ENCODE data around the gene SPATA16.
"Not testable (repeated sequence)": the region's sequence is repeated elsewhere in the genome, so short reads cannot be mapped to it uniquely, and the experiment has no call there.

Gene SPATA16

DNA sequence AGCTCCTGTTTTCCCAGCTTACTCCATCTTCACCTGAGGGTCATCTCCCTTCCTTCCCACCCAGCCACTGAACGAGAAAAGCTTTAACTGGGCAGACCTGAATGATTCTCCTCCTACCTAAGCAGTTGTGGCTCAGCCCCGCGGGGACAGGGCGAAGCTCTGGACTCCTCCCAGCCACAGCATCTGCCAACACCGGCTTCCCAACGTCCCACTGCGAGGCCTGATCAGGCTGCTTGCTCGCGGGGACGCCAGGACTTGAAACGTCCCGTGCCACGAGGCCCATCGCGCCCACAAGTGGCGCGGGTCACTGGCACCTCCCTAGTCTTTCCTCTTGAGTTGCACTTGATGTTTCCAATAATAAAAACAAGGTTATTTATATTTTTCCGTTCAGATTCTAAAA is at the start of gene SPATA16:
TSS of gene SPATA16 (minus strand) at position 250 of the 400 bp plus-strand sequence. CDS start 23,504 bp downstream, outside the sequence.
- no peak for DNase-seq

- DNase-seq = not testable (repeated sequence)
Observed at GRCh38 chr3:173183022-173183421, 42.0 kb upstream of the SPATA16 start.

GRCh38 chr3:173173652-173174051 is 32.6 kb upstream of the SPATA16 start:
- DNase-seq = no peak

- not testable (repeated sequence) for DNase-seq
Observed at GRCh38 chr3:173159139-173159538, 18.1 kb upstream of the SPATA16 start.

DNA sequence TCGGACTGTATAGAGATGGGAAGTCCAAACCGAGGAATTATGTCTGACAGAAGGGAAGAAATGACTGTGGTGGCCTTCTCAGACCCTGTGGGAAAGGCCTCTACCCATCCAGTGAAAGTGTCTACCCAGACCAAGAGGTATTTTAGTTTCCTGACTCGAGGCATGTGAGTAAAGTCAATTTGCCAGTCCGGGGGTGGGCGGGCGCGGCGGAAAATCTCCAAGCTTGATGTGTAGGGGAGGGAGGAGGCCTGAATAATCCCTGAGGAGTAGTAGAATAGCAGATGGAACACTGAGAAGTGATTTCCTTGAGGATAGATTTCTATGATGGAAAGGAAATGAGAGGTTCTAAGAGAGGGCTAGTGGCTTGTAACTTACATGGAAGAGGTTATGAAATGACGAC is 15.5 kb upstream of the SPATA16 start:
- DNase-seq = not testable (repeated sequence)

GRCh38 chr3:173153631-173154030 is 12.6 kb upstream of the SPATA16 start:
- DNase-seq = no peak

GRCh38 chr3:173139420-173139819 is 1.6 kb downstream of the SPATA16 start:
- no peak for DNase-seq

- no peak for DNase-seq
Observed at GRCh38 chr3:173138026-173138425, 3.0 kb downstream of the SPATA16 start.

DNA sequence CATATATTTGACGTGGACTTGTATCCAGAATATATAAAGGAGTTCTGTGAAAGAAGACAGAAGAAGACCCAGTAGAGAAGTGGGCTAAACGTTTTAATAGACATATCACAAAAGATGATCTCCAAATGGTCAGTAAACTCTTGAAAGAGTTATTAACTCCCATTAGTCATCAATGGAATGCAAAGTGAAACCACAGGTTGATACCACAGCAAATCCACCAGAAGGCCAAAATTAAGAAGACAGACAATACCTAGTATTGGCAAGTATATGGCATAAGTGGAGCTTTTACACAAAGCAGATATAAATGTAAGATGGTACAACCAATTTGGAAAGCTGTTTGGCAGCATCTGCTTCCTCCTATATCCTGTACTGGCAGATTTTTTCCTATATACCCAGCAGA is 6.0 kb downstream of the SPATA16 start:
- no peak for DNase-seq

- DNase-seq = no peak
Observed at GRCh38 chr3:173128633-173129032, 12.4 kb downstream of the SPATA16 start.

DNA sequence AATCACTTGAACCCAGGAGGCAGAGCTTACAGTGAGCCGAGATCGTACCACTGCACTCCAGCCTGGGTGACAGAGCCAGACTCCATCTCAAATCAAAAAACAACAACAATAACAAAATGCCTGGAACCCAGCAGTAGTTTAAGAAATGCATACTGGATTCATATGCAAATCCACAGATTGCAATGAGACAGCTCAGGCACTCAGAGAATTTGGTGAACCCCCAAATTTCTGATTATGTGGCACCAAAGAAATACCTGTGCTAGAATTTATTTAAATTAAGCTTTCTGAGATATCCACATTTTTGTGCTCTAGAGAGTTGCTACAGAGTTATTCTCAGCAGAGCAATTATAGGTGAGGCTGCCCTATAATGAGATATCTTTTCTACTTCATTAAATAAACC is 29.7 kb downstream of the SPATA16 start:
- no peak for DNase-seq

DNA sequence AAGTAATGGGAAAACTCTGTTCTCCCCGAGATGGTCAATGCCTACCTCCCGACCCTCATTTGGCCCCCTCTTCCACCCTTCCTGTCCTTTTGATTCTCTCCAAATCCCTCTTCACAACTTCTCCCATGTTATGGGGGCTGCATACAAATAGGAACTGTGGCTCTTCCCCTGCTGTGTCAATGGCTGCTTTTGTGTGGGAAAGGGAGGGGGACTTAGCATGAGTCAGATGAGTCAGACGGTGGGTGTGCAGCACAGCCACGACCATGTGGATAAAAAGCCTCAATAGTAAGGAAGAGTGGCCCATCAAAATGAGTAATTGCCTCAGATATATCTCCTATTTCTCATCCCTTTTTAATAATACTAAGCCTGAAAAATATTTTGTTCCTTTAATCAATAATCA is 31.9 kb downstream of the SPATA16 start:
- DNase-seq = peak; percentile 25

GRCh38 chr3:173103469-173103868 is 37.6 kb downstream of the SPATA16 start:
- no peak for DNase-seq

DNA sequence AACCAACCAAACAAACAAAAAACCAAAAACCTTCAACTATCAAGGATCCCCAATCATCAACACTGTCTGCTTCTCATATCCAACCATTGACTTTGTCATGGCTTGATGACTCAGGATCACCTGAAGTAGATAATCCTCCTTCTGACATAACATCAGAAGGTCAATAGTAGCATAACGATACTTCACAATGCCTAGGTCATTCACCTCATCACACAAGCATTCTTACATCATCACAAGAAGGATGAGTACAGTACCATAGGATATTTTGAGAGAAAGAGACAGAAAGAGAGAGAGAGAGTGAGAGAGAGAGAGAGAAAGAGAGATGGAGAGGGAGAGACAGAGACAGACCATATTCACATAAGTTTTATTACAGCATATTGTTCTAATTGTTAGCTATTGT is 42.1 kb downstream of the SPATA16 start:
- no peak for DNase-seq

DNA sequence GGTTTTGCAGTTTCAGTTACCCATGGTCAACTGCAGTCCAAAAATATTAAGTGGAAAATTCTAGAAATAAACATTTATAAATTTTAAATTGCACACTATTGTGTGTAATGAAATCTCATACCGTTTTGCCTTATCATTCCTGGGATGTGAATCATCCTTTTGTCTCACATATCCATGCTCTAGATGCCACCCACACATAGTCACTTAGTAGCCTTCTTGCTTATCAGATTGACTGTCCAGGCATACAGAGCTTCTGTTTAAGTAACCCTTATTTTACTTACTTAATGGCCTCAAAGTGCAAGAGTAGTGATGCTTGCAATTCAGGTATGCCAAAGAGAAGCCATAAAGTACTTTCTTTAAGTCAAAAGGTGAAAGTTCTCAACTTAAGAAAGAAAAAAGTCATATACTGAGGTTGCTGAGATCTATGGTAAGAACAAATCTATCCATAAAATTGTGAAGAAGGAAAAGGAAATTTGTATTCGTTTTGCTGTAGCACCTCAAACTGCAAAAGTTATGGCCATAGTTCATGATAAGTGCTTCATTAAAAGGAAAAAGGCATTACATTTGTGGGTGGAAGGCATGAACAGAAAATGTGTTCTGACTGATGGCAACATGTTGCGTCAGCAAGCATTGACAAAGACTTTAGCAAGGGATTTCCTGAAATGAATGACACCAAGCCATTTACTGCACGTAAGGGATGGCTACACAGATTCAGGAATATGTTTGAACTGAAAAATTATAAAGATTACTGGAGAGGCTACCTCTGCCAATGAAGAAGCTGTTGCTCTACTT is 43.8 kb downstream of the SPATA16 start:
- no peak for DNase-seq

DNA sequence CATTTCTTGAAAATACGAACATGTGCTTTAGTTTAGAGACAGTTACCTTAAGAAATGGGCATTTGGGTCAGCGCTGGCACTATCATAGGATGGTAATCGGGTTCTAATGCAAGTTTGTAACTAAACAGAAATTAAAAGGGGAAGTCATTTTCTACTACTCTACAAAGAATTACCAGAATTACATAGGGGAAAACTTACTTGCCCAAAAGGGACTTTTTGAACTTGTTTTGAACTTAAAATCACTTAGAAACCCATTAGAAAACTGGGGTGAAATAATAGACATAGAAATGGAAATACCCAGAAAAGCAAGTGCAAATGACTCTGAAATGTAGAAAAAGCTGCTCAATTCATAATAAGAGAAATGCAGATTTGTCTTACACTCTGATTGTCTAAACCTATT is 44.9 kb downstream of the SPATA16 start:
- no peak for DNase-seq

DNA sequence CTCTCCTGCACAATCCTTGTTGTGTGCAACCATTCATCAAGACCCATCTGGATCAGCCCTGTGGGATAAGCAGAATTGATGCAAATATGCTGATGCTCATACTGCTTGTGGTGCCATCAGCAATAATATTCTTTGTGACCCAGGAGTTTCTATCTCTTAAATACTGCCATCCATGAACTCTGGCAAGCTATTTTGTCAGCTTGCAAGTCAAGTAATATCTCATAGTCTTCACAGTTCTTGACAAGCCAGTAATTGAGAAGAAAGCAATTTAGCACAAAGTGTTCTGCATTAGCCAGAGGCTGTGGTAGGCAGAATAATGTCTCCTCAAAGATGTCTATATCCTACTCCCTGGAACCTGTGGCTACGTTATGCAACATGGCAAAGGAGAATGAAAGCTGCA is 49.0 kb downstream of the SPATA16 start:
- DNase-seq = no peak

GRCh38 chr3:173090492-173090891 is 50.5 kb downstream of the SPATA16 start:
- no peak for DNase-seq

GRCh38 chr3:173089283-173089682 is 51.8 kb downstream of the SPATA16 start:
- DNase-seq = no peak

DNA sequence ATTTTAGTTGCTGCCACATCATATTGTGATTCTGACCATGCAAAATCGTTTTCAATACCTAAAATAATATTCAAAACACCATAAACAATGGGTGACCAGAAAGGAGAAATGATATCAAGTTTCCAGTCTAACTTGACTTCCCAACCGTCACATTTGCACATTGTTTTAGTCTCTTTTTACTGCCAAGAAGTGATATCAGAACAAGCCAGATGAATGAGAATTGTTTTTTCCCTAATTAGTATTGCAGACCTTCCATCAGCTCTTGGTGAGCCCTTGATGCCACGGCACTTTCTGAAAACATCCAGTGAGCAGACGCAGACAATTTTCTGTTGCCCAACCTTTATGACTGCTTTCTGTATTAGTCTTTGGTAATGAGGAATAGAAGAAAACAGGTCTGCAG is 62.5 kb downstream of the SPATA16 start:
- DNase-seq = no peak

DNA sequence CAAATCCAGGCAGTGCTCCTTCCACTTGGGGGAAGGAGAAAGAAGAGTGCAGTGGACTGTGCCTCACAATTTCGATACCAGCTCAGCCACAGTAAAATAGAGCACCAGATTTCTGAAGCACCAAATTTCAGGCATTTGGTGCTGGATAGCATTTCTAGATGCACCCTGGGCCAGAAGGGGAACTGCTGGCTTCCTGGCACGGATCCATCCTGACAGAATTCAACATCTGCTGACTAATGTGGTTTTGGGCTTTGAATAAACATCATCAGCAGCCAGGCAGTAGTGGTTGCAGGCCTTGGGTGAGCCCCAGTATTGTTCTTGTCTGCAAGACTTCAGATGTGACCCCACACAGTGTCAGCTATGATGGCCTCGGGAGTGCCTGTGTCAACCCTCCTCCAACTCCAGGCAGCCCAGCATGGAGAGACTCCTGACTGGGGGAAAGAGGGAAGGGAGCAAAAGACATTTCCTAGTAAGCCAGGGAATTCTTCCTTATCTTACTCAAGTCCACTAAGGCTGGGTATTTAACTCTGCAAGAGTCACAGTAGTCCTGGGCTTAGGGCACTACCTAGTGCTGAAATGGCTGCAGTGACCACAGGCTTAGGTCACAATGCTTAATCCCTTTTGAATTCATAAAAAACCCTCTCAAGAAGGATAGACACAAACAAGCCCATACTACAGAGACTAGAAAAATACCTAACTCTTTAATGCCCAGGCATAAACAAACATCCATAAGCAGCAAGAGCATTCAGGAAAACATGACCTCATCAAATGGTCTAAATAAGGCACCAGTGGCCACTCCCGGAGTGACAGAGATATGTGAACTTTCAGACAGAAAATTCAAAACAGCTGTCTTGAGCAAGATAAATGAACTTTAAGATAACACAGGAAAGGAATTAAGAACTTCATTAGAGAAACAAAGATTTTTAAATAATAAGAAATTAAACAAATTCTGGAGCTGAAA is 74.7 kb downstream of the SPATA16 start:
- DNase-seq = no peak

- no peak for DNase-seq
Observed at GRCh38 chr3:173065543-173065981, 75.5 kb downstream of the SPATA16 start.

DNA sequence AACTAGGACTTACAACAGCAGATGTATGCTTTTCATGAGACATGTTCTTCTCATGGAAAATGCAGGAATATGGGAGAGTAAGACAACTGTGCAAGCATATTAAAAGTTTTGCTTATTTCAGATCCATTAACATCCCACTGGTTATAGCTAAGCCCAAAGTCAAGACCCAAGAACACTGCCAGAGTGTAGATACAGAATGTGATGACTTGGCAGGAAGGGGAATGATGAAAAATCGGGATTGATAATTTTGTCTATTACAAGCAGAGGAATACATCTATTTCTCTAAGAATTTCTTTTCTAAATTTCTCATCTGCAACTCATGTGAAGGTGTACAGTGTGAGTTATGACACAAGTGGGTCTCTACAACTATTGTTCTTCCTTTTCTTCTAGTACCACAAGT is 76.4 kb downstream of the SPATA16 start:
- no peak for DNase-seq

- no peak for DNase-seq
Observed at GRCh38 chr3:173058229-173058628, 82.8 kb downstream of the SPATA16 start.
